Esophagus squamous epithelium (tissue), 5 donors: ENCODE data around the gene MOB3B. TPM values are rescaled to one million over a fixed set of nuclear protein-coding genes. Genes with fewer than 3 reads are reported as not detected.
A peak's percentile ranks its signal among the peaks of the same experiment; 100 is the strongest.

ENCODE experiments used
- DNase-seq: peaks from one replicate; lab custom pipeline; 2025; lab: John Stamatoyannopoulos, UW
- H3K27ac ChIP-seq, 4 donors: fragments of 200-600 bp; sonication (generic); one replicate each; pipeline ENCODE4 v1.5.1; 2016 to 2019; ENCODE audit warnings: mild to moderate bottlenecking in 1 of 4
- H3K27me3 ChIP-seq, 4 donors: fragments of 200-600 bp; sonication (generic); 1 replicate in 3 of 4; 2 replicates in 1 of 4; pipeline versions ENCODE4 v1.5.1 to v1.6.0; 2017 to 2021; ENCODE audit warnings: antibody characterized with exemption in 1 of 4
- H3K36me3 ChIP-seq, 3 donors: fragments of 200-600 bp; sonication (generic); one replicate each; pipeline ENCODE4 v1.5.1; 2016 to 2019
- H3K4me1 ChIP-seq, 3 donors: fragments of 200-600 bp; sonication (generic); one replicate each; pipeline ENCODE4 v1.5.1; 2017 to 2019
- H3K4me3 ChIP-seq, 4 donors: fragments of 200-600 bp; sonication (generic); 1 replicate in 3 of 4; 2 replicates in 1 of 4; pipeline ENCODE4 v1.5.1; 2016 to 2019; ENCODE audit warnings: mild to moderate bottlenecking in 2 of 4, moderate library complexity in 1 of 4
- H3K9me3 ChIP-seq, 3 donors: fragments of 200-600 bp; sonication (generic); one replicate each; pipeline ENCODE4 v1.5.1; 2016 to 2019
- CTCF ChIP-seq, 6 experiments: fragments of 450-650 bp in 4 of 6; fragments of 200-600 bp in 2 of 6; sonication (generic) in 2 of 6; IDR thresholded peaks; one replicate each; pipeline ENCODE4 v1.5.1; 2016 to 2019; ENCODE audit warnings: antibody characterized with exemption in 6 of 6, mild to moderate bottlenecking in 4 of 6, moderate library complexity in 4 of 6
- POLR2A ChIP-seq, 4 donors: fragments of 450-650 bp; IDR thresholded peaks; one replicate each; pipeline ENCODE4 v1.6.1; 2017; ENCODE audit warnings: antibody characterized with exemption in 4 of 4, mild to moderate bottlenecking in 4 of 4, moderate library complexity in 3 of 4
- WGBS, 2 donors: methylation state at CpG; one replicate each; pipeline ENCODE4 v1.1.5; 2018; 5-methylcytosine and 5-hydroxymethylcytosine counted together
- intact Hi-C: fragments of 100-400 bp; cut with DNase I; formaldehyde crosslinking; loops from one replicate; pipeline ENCODE4 v1.15.0; 2022
- total RNA-seq, 4 donors: library from RNA; depleted of rRNA; stranded (reverse); fragments of >200 nt; gene quantifications; one replicate each; pipeline ENCODE4 v1.1.0, GENCODE V29; 2016
- donor health status: DM: yes; HTN: yes; CAD: no.

Gene MOB3B
- total RNA-seq, 4 donors from 2014 or later = 2.2 to 7.6 (median 5.2) TPM

- H3K27ac ChIP-seq = peak overlapping the region; percentile 91 to 97 (median 94)
- TF ChIP-seq POLR2A (IDR thresholded peaks at IDR 0.05) = no peak
- no peak for TF ChIP-seq CTCF (IDR thresholded peaks at IDR 0.05)
- H3K9me3 ChIP-seq = no peaks in the 10 kb centered on the region
- intact Hi-C loops = no loop called here
- peak; percentile 5 for DNase-seq
- WGBS, 2 donors = 0 to 1% methylated on average over 8 to 16 of the region's 25 CpGs
- H3K4me3 ChIP-seq = peak overlapping the region; percentile 73 to 90 (median 80)
- H3K27me3 ChIP-seq = no peaks in the 10 kb centered on the region
- H3K36me3 ChIP-seq = no peaks in the 10 kb centered on the region
- H3K4me1 ChIP-seq = peaks cover 13 to 44% (median 14%) of the 10 kb centered on the region in 3 donors
Observed at GRCh38 chr9:27528886-27529315, 713 bp downstream of the MOB3B start.

GRCh38 chr9:27528076-27528885 lies 1.3 kb downstream of the MOB3B start:
- Histone ChIP-seq H3K9me3 (no peaks in the 10 kb centered on the region), H3K27me3 (no peaks in the 10 kb centered on the region), H3K4me1 (peaks cover 13 to 38% (median 14%) of the 10 kb centered on the region in 3 donors), H3K36me3 (no peaks in the 10 kb centered on the region), H3K27ac (peak overlapping the region; percentile 91 to 97 (median 94)), H3K4me3 (peak overlapping the region; percentile 73 to 90 (median 80))
- intact Hi-C loops = no loop called here
- 2% methylated on average over 15 to 19 of the region's 44 CpGs for WGBS, 2 donors
- peak; percentile 5 for DNase-seq
- TF ChIP-seq POLR2A (IDR thresholded peaks at IDR 0.05) = peak in 3 of 4 donors; percentile 30 to 75 (median 55)
- no peak for TF ChIP-seq CTCF (IDR thresholded peaks at IDR 0.05)

- Histone ChIP-seq H3K27me3 (no peaks in the 10 kb centered on the region), H3K27ac (peak overlapping the region; percentile 91 to 97 (median 94)), H3K9me3 (no peaks in the 10 kb centered on the region), H3K4me3 (peak overlapping the region; percentile 73 to 90 (median 80)), H3K4me1 (peaks cover 13 to 33% (median 14%) of the 10 kb centered on the region in 3 donors), H3K36me3 (no peaks in the 10 kb centered on the region)
- DNase-seq = no peak
- intact Hi-C loops = no loop called here
- TF ChIP-seq POLR2A (IDR thresholded peaks at IDR 0.05) = no peak
- TF ChIP-seq CTCF (IDR thresholded peaks at IDR 0.05) = no peak
- 24 to 41% methylated on average over 6 to 8 of the region's 8 CpGs for WGBS, 2 donors
Observed at GRCh38 chr9:27527702-27528075, 1.9 kb downstream of the MOB3B start.

GRCh38 chr9:27524236-27524635 lies 5.4 kb downstream of the MOB3B start, which contains the start of gene IFNK:
Gene IFNK (plus strand): TSS chr9:27524290. CDS start chr9:27524337, 47 bp downstream.
- DNase-seq = no peak
- intact Hi-C loops = no loop called here

More at GRCh38 chr9:27524236-27524635, 5.4 kb downstream of the MOB3B start, which contains the start of gene IFNK:
- H3K27me3 ChIP-seq = no peaks in the 10 kb centered on the region
- no peak for TF ChIP-seq POLR2A (IDR thresholded peaks at IDR 0.05)
- TF ChIP-seq CTCF (IDR thresholded peaks at IDR 0.05) = no peak
- no peaks in the 10 kb centered on the region for H3K36me3 ChIP-seq
- no peak within 1 kb of the TSS for H3K27ac ChIP-seq
- H3K4me1 ChIP-seq = peaks cover 13 to 43% (median 14%) of the 10 kb centered on the region in 3 donors
- H3K9me3 ChIP-seq = no peaks in the 10 kb centered on the region
- no peak within 1 kb of the TSS for H3K4me3 ChIP-seq
- WGBS, 2 donors = 53 to 54% methylated on average over 2 of the region's 2 CpGs
